GM12891 (cell line): ENCODE measurements around the gene CHCHD6.

ENCODE experiments used
- POLR2A ChIP-seq: IDR thresholded peaks from 2 replicates; pipeline ENCODE4 v1.6.1; 2011; ENCODE audit warnings: low read depth, low read length, control low read depth
- POLR2AphosphoS5 ChIP-seq: IDR thresholded peaks from 2 replicates; pipeline ENCODE4 v1.6.1; 2011; ENCODE audit warnings: low read depth, low read length, control low read depth
- SPI1 ChIP-seq: IDR thresholded peaks from 2 replicates; pipeline ENCODE4 v1.6.1; 2011; ENCODE audit warnings: low read depth, low read length, control low read depth
- TAF1 ChIP-seq: IDR thresholded peaks from 2 replicates; pipeline ENCODE4 v1.6.1; 2011; ENCODE audit warnings: low read depth, low read length, control low read depth

GRCh38 chr3:126663750-126664149, 40.3 kb upstream of the CHCHD6 start:
- TF ChIP-seq POLR2A (no peak), SPI1 (no peak), POLR2AphosphoS5 (no peak), TAF1 (no peak)
